ENCODE data around the gene TMEM271.
"Not testable (repeated sequence)": the region's sequence is repeated elsewhere in the genome, so short reads cannot be mapped to it uniquely, and the experiment has no call there.

The TMEM271 gene

DNA sequence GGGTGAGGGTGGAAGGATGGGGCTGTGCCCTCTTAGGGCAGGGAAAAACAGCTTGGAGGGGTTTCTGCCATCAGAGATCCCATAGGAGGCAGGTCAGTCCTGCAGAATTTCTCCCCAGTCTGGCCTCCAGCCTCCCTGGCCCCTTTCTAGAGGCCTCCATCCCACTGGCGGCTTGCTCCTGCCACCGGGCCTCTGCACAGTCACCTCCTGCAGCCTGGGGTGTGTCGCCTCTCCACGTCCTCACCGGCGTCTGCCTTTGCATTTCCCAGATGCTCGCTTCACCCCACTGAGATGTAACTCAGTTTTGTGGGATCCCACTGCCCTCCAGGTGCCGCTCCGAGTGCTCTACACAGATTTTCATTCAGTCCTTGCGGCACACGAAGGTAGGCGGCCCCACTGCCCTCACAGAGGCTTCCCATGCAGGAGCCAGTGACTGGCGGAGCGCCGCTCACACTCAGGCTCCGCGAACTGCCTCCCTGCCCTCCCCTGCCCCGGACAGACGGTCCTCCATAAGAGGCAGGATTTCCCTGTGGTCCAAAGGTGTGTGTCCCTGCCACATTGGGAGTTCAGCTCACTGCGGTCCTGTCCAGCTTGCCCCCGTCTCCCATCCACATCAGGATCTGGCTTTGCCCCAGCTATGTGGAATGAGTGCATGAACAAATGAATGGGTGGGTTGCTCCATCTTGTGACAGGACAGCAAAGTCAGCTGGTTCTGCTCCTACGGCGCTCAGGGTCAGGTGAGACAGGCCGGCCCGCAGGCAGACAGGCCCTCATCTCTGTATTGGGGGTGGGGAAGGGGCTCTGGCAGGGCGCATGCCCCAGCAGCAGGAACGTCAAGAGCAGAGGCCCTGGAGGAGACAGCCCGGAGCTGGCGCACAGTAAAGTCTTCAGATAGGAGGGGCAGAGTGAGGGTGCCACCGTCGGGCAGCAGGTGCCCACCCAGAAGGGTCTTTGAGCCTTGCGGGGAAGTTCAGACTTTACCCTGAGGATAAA, 2.7 kb upstream of the TMEM271 start:
- DNase-seq, result no peak

DNA sequence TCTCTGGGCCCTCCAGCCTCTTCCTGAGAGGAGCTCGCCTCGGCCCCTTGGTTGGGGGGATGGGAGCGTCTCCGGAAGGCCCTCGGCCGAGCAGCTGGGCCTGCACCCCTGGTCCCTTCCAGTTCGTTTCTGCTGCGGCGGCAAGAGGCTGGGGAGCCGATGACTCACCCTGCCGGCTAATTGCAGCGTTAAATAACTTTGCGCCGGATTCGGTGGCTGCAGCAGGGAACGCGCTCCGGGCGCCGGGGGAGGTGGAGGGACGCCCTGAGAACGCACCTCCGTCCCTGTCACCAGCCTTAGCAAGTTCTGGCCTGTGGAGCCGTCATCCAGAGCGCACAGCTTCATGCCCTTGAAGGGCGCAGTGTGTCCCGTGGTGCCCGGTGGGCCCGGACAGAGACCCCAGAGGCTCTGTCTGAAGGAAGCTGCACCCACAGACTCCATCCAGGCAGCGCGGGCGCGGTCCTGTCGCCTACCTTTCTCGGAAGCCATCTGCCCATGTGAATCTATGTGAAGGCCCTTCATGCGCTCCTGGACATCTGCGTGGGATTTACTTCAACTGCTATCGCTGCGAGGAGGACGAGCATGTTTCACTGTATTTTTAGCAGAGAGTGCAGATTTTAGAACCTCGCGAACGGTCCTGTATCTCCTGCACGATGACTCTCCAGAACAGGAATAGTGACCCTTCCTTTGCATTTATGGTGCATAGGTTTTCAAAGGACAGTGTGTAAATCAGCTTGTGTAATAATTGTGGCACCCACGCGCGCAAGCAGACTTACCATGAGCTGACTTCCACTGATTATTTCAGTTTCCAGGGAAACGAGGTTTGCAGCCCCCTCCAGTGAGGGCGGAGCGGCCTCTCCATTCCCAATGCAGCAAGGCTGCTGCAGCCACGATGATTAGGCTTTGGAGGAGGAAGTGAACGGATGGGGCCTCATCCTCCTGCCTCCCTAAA, 1.7 kb upstream of the TMEM271 start:
- DNase-seq, result no peak

DNA sequence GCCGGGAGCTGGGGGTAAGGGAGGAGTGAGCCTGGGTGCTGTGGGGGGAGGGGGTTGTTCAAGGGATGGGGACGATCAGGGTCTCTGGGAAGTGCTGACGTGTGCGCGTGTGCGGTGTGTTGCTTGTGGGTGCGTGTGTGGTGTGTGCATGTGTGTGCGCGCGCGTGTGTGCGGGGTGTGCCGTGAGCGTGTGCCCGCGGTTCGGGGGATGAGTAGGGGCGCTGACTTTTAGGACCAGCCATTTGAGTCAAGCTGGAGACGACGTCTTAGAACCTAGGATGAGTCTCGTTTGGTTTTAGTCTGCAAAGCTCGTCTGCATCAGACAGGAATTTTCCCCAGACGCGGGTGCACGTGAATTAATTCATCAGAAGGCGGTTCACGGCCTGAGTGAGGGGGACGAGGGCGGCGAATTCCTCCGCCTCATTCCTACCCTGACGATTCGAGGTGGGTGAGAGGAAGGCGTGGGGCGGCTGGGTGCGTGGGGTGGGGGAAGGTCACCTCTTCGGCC, 950 bp upstream of the TMEM271 start:
- no peak for DNase-seq

DNA sequence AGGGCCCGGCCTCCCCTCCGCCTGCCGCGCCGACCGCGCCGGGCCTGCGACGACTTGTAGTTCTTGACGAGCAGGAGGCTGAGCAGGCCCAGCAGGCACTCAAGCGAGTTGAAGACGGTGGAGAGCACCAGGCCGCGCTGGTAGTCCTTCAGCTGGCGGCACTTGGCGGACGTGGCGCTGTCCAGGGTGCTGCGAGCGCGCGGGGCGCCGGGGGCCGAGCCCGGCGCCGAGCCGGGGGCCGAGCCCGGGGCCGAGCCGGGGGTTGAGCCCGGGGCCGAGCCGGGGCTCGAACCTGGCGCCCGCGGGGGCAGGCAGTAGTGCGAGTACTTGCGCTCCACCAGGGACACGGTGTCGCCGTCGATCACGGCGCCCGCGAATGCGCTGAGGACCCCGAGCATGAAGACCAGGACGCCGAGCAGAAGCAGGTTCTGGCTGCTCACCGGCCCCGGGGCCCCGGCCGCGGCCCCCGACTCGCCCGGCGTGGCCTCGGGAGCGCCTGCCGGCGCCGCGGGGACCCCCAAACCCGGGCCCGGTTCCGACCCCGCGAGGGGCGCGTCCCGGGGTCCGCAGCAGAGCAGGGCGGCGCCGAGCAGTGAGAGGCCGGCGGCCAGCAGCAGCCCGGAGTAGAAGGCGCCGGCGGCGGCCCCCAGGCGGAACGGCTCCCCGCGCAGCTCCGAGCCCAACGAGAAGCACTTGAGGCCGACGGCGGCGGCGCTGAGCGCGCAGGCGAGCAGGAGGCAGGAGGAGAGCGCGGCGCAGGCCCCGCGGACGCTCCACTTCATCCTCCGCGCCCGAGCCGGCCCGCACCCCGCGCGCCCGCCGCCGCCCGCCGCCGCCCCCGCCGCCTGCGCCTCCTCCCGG, 584 bp downstream of the TMEM271 start:
- DNase-seq, result no peak

DNA sequence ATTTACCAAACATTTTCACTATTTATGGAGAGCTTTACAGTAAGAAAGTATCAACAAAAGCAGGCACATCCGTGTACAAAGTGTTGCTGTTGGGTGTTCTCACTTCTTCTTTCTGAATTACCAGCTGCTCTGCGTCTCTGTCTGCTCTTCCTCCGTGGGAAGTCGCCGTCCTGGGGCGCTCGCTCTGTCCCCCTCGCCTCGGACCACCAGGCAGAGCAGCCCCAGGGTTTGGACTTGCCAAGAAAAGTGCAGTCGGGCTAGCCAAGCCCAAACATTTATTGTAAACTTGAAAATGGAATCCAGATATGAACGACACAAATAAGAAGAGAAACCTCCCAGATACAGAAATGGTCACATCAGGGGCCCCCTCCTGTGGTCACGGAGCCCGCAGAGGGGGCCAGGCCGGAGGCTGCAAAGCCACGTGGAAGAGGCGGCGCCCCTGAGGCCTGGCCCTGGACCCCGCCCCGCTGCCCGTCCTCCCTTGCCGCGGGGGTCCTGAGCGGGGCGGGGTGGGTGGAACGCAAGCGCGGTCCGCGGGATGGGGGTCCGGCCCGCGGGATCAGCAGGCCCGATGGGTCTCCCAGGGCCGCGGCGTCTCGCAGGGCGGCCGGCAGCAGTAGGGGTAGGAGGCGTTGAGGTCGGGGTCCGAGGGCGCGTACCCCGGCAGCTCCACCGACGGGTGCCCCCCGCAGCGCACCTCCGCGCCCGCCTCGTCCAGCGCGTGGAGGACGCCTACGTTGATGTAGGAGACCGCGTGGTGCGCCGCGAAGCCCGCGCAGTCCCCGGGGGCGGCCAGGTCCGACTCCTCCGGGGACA, 1.5 kb downstream of the TMEM271 start:
- DNase-seq, result no peak

DNA sequence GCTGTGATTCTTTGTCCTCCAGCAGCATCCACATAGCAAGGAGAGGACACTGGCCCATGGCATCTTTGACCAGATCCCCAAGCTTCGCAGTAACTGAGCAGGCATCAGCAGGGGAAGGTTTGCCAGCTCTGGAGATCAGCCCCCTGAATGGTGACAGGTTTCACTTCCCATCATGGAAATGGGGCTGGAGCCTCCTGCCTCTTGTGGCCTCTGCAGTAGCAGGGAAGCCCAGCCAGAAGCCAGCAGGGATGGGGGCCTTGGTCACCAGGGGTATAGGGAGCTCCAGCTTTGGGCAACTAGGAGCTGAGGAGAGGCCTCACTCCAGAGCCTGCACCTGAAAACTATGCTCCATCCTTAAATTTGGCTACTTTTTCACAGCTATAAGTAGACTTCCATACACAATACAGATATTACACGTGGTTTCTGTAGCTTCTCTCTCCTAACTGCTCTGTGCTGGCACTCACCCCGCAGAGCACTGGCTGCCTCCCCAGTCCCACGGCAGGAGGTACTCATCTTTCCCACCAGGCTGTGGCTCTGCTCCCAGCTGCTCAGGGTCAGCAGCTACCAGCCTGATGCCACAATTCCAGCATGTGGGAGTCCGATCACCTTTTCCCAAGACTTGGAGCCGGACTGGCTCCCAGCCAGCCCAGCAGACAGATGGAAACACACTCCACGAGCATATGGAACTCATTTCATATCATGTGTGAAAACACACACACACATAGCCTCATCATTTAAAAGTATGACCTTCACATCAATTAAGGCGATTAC, 2.8 kb downstream of the TMEM271 start:
- DNase-seq, result no peak

DNA sequence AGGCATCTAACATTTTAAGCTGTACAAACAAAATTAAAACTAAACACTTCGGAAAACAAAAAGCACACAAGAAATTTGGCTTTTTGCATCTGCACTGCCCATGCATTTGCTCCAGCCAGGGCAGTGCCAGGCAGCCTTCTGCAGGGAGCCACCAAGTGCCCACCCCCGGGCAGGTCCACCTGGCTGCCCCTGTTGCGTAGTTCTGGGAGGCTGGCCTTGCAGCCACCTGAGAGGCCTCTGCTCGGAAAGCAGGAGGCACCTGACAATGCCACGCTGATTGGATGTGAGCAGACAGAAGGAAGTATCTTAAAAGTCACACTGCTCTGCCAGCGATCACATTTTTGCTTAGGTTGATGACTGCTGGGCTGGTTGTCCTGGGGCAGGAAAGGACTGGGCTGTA, 3.5 kb downstream of the TMEM271 start:
- DNase-seq, result no peak

DNA sequence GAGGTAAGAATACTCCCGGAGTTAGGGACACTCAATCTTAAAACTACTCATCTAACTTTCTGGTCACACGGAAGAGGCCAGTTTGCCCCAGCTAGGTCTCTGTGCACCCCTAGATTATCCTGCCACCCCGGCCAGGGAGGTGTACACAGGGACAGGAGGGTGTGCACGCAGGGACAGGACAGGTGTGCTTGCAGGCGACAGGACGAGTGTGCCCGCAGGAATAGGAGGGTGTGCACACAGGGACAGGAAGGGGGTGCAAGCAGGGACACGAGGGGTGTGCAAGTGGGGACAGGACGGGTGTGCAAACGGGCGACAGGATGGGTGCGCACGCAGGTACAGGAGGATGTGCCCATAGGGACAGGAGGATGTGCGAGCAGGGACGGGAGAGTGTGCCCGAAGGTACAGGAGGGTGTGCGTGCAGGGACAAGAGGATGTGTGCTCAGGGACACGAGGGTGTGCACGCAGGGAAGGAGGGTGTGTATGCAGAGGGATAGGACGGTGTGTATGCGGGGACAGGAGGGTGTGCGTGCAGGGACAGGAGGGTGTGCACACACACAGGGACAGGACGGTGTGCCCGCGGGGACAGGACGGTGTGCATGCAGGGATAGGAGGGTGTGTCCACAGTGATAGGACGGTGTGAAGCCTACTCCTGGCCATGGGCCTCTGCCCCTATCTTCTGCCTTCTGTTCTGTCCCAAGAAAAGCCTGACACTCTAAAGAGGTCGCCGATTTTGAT, 4.1 kb downstream of the TMEM271 start:
- DNase-seq, result no peak

DNA sequence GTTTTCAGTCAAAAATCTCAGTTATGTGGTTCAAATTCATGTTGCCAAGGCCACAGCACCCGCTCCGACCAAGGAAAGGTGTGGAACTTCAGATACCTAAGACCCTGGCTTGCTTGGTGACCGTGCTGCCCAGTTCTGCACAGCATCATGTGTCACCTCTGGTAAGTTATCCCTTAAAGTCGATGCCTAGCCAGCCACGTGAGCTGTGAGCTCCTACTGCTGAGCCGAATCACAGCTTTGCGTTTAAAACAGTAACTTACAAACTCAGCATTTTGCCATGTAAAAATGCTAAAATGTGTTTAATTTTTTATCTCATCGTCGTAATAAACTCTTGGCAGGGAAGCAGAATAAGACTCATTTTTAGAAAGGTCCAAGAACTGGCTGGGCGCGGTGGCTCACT, 5.3 kb downstream of the TMEM271 start:
- no peak for DNase-seq

DNA sequence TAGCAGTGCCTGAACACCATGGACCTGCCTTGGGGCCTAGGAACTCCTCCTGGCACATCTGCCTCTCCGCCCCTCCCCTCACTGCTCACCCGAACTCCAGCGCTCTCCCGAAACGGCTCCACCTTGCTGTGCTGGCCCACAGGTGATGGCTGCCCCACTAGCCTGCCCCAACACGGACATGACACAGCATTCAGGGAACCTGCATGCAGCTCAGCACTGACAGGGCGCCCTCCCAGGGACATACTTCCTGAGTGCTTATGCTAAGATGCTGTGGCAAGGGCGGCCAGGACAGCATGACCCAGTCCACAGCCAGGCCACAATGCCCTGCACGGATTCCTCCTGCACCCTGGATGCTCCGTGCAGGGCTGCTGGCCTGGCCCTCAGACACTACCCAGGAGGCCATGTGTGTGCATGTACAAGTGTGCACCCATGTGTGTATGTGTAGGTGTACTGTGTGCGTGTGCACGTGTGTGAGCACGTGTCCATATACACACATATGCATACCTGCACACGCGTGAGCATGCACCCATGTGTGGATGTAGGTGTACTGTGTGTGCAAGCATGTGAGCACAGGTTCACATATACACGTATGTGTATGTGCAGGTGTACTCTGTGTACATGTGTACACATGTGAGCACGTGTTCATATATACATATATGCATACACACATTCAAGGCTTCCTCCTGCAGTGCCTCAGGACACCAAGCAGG, 6.0 kb downstream of the TMEM271 start:
- no peak for DNase-seq

DNA sequence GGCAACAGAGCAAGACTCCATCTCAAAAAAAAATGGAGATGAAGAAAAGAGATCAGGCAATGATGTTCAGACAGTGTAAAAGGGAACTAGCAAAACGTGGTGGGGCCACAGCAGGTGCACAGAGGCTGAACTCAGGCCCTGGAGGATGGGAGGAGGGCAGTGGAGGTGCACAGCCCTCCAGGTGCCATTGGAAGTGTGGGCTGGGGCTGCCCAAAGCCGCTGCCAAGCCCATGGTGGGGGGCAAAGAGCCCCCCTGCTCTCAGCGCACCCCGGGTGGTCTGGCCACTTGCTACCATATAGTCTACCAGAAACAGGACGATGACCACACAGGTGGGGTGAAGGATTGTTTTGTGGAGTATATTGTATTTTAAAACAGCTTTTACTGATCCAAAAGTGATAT, 7.1 kb downstream of the TMEM271 start:
- DNase-seq, result no peak

DNA sequence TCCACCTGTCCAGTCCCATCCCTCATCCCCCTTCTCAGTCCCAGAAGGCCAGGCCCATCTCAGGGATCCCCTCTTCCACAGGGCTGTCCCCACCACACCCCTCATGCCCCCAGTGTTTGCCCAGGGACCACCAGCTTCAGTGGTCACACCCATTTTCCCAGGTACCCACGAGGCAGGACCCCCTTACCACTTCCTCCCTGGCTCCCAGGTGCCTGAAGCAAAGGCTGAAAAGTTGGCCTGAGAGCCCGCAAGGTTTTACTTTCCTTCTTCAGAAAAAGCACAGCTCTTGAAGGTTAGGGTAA, 7.8 kb downstream of the TMEM271 start:
- no peak for DNase-seq

DNA sequence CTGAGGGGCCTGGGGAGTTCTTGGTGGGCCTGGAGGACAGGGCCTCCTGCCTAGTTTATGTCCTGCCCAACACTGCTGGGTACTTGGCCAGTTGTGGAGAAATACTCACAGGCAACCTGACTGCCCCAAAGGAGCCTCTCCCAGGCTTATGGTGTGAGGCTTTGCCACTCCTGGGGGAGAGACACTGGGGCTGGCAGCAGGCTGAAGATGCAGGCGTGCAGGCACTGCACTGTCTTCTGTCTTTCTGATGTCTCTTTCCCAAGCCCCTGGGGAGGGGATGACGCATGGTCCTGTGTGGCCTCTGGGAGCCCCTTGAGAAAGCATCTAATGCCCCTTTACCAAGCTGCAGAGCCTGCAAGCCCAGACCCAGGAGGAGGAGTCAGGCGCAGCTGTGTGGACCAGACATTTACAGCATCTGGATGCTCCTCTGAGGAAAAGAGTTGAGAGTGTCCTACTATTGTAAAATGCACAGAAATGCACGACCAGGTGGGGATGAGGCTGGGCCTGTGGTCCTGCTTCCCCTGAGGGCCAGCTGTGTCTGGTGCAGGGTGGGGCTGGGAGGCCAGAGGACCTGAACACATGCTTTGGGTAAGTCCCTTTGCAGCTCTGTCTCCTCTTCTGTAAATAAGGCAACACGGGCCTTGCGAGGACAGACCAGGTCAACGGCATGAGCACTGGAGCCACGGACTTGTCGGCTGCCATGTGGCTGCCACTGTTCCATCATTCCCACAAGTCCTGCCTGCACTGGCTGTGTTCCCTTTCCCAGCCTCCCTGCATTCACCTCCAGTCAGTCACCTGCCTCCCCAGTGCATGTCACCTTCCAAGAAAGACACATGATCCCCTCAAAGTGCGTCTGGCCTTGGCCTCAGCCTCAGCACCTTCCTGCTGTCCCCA, 8.4 kb downstream of the TMEM271 start:
- no peak for DNase-seq

DNA sequence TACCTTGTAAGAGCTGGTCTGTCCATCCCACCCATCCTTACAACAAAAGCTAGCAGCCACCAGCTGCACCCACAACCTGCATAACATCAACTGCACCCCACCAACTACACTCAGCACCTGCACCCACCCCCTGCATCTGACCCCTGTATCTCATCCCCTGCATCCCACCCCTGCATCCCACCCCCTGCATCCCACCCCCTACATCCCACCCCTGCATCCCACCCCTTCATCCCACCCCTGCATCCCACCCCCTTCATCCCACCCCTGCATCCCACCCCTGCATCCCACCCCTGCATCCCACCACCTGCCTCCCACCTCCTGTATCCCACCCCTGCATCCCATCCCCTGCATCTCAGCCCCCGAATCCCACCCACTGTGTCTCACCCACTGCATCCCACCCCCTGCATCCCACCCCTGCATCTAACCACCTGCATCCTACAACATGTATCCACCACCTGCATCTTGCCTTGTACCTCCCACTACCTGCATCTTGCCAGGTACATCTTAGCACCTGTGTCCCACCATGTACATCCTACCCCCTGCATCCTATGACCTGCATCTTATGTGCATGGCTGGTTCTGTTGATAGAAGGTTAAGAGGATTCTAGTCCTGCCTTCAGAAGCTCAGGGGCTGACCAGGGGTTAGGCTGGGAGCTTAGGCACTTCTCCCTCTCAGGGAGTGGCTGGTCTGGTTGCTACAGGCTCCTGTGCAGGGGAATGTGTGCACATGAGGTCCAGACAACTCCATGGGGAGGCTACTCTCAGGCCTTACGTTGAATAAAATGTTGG, 9.4 kb downstream of the TMEM271 start:
- no peak for DNase-seq

DNA sequence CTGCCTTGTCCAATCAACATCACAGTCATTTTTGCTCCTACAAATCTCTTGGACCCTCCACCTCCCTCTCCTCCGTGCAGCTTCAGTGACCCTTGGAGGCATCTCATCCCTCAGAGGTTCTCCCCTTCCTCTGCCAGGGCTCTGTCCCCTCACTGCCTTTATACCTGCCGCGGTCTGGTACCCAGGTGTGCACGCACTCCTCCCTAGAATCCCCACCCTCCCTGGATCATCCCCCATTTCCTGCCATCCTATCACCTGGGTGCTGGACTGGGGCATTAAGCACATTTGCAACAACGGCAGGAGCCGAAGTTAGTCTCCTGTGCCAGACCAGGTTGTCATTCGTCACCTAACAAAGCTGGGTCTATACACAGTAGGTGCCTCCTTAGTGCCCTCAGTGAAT, 10.1 kb downstream of the TMEM271 start:
- no peak for DNase-seq

DNA sequence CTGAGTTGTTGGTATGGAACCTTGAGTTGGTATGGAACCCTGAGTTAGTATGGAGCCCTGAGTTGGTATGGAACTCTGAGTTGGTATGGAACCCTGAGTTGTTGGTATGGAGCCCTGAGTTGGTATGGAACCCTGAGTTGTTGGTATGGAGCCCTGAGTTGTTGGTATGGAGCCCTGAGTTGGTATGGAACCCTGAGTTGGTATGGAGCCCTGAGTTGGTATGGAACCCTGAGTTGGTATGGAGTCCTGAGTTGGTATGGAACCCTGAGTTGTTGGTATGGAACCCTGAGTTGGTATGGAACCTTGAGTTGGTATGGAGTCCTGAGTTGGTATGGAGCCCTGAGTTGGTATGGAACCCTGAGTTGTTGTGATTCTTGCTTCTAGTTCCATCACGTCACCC, 10.5 kb downstream of the TMEM271 start:
- DNase-seq, result not testable (repeated sequence)

DNA sequence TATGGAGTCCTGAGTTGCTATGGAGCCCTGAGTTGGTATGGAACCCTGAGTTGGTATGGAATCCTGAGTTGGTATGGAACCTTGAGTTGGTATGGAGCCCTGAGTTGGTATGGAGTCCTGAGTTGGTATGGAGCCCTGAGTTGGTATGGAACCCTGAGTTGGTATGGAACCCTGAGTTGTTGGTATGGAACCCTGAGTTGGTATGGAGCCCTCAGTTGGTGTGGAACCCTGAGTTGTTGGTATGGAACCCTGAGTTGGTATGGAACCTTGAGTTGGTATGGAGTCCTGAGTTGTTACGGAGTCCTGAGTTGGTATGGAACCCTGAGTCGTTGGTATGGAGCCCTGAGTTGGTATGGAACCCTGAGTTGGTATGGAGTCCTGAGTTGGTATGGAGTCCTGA, 13.6 kb downstream of the TMEM271 start:
- DNase-seq, result not testable (repeated sequence)

DNA sequence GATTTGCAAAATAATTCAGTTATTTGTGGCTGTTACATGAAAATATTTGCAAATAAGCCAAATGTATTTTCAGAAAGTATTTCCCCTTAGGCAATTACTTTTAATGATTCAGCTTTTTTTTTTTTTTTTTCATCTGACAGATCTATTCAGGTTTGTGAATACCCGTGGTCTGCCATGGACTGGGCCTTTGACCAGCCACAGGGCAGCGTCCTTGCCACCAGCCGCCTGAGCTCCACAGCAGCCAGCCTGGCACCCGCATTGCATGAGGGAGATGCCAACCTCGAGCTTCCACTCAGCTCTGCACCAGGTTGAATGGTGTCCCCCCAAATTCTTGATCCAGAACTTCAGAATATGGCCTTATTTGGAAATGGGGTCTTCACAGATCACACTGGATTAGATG, 14.7 kb downstream of the TMEM271 start:
- DNase-seq, result no peak
